Breast epithelium (tissue), 4 donors: Measurements from ENCODE around the gene PANK3. TPM values are rescaled to one million over a fixed set of nuclear protein-coding genes. Genes with fewer than 3 reads are reported as not detected.

ENCODE experiments used
- DNase-seq, 2 donors: peaks; one replicate each; pipeline ENCODE4 v3.0.0-alpha.2; 2019; ENCODE audit warnings: low spot score in 2 of 2
- H3K27ac ChIP-seq, 2 donors: fragments of 200-600 bp; sonication (generic) in 1 of 2; one replicate each; pipeline ENCODE4 v1.5.1; 2016 to 2019; ENCODE audit warnings: mild to moderate bottlenecking in 1 of 2
- H3K27me3 ChIP-seq, 2 donors: fragments of 200-600 bp; sonication (generic) in 1 of 2; one replicate each; pipeline versions ENCODE4 v1.5.1 to v1.6.0; 2017 to 2019; ENCODE audit warnings: control low read depth in 1 of 2, mild to moderate bottlenecking in 1 of 2
- H3K36me3 ChIP-seq: fragments of 200-600 bp; one replicate; pipeline ENCODE4 v1.5.1; 2019
- H3K4me1 ChIP-seq, 2 donors: fragments of 200-600 bp; sonication (generic); one replicate each; pipeline ENCODE4 v1.5.1; 2016 to 2019; ENCODE audit warnings: control low read depth in 1 of 2
- H3K4me3 ChIP-seq, 3 donors: fragments of 200-600 bp; sonication (generic); 1 replicate in 2 of 3; 2 replicates in 1 of 3; pipeline ENCODE4 v1.5.1; 2016 to 2019; ENCODE audit warnings: mild to moderate bottlenecking in 3 of 3, moderate library complexity in 2 of 3
- H3K9me3 ChIP-seq, 2 donors: fragments of 200-600 bp; sonication (generic) in 1 of 2; one replicate each; pipeline ENCODE4 v1.5.1; 2016 to 2019; ENCODE audit warnings: control low read depth in 1 of 2
- POLR2A ChIP-seq: fragments of 450-650 bp; IDR thresholded peaks from one replicate; pipeline ENCODE4 v1.6.1; 2016; ENCODE audit warnings: antibody characterized with exemption, mild to moderate bottlenecking, moderate library complexity
- POLR2AphosphoS5 ChIP-seq, 3 donors: sonication (generic); formaldehyde crosslinking; IDR thresholded peaks; one replicate each; pipeline ENCODE4 v1.6.1; 2017; ENCODE audit warnings: antibody characterized with exemption in 3 of 3
- intact Hi-C: fragments of 100-400 bp; cut with DNase I; formaldehyde crosslinking; loops from one replicate; pipeline ENCODE4 v1.15.1; 2023; ENCODE audit warnings: low total_unique reads
- total RNA-seq, 3 donors: library from RNA; depleted of rRNA; stranded (reverse); fragments of >200 nt; gene quantifications; one replicate each; pipeline ENCODE4 v1.1.0, GENCODE V29; 2016
- TF ChIP-seq, protein P1 (sequence below), 3 donors: fragments of 450-650 bp; IDR thresholded peaks; one replicate each; pipeline ENCODE4 v1.5.1; 2016 to 2017; ENCODE audit warnings: antibody characterized with exemption in 3 of 3, mild to moderate bottlenecking in 3 of 3, moderate library complexity in 3 of 3

PANK3 gene
- total RNA-seq, 3 donors from 2014 or later: 29.9 to 56.1 (median 41.0) TPM

DNA sequence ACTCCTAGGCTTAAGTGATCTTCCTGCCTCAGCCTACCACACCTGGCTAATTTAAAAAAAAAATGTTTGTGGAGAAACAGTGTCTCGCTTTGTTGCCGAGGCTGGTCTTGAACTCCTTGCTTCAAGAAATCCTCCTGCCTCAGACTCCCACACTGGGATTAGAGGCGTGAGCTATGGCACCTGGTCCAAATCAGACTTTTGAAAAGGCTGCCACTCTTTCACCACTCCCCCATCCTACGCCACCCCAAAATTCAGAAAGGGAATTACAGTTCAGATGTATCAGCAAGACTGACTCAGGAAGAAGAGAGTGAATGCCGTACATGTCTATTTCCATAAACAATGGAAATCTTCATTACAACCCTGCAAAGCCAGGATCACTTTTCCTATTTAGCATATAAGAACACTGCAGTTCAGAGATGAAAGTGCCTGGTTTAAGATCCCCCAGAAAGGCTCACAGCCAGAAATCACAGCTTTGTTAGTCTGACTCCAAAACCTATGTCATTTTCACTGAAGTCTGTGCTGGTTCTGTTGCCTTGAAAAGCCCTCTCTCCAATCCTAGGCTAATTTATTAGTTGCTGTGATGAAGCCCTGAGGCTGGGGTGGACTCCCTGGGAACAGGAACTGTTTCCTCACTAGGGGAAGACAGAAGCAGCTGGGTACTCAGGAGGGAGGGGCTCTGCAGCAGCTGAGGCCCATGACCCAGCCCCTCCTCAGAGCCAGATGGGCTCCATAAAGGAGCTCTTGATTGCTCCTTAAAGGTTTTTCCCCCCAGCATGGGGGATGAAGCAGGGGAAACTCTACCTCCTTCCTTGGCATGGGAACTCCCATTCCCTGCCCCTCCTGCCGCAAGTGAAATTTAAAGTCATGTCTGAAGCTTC, 46.9 kb downstream of the PANK3 start:
- no peaks in the 10 kb centered on the region for H3K36me3 ChIP-seq
- no peak for DNase-seq
- TF ChIP-seq, protein P1, sequence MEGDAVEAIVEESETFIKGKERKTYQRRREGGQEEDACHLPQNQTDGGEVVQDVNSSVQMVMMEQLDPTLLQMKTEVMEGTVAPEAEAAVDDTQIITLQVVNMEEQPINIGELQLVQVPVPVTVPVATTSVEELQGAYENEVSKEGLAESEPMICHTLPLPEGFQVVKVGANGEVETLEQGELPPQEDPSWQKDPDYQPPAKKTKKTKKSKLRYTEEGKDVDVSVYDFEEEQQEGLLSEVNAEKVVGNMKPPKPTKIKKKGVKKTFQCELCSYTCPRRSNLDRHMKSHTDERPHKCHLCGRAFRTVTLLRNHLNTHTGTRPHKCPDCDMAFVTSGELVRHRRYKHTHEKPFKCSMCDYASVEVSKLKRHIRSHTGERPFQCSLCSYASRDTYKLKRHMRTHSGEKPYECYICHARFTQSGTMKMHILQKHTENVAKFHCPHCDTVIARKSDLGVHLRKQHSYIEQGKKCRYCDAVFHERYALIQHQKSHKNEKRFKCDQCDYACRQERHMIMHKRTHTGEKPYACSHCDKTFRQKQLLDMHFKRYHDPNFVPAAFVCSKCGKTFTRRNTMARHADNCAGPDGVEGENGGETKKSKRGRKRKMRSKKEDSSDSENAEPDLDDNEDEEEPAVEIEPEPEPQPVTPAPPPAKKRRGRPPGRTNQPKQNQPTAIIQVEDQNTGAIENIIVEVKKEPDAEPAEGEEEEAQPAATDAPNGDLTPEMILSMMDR (IDR thresholded peaks at IDR 0.05): no peak
- TF ChIP-seq POLR2AphosphoS5 (IDR thresholded peaks at IDR 0.05) (no peak), POLR2A (no peak)
- H3K9me3 ChIP-seq: peaks cover 0 to 5% of the 10 kb centered on the region in 2 donors
- H3K4me3 ChIP-seq: no peak overlapping the region
- H3K4me1 ChIP-seq: no peaks in the 10 kb centered on the region
- H3K27me3 ChIP-seq: peaks cover 0 to 4% of the 10 kb centered on the region in 2 donors
- intact Hi-C loops: no loop called here
- no peak overlapping the region for H3K27ac ChIP-seq

DNA sequence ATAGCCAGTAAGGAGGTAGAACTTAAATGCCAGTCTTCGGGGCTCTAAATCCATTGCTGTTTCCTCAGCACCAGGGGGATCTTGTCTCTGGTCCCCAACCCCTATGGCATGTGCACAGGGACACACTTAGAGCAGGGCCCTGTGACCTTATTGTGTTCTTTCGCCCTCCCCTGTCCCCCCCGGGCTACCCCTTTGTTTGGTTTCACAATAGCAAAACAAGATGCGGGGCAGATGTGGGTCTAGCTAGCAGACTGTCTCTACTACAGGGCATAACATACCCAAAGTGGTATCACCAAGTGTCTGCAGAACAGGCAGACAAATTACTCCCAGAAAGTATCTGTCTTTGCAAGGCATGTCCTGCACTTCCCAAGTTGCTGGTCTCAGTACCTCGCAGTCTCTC, 48.0 kb downstream of the PANK3 start:
- DNase-seq: no peak
- Histone ChIP-seq H3K9me3 (peaks cover 0 to 5% of the 10 kb centered on the region in 2 donors), H3K4me3 (no peak overlapping the region), H3K4me1 (no peaks in the 10 kb centered on the region), H3K36me3 (no peaks in the 10 kb centered on the region), H3K27ac (no peak overlapping the region), H3K27me3 (peaks cover 0 to 4% of the 10 kb centered on the region in 2 donors)
- TF ChIP-seq, protein P1 (IDR thresholded peaks at IDR 0.05): no peak
- TF ChIP-seq POLR2AphosphoS5 (IDR thresholded peaks at IDR 0.05) (no peak), POLR2A (no peak)
- intact Hi-C loops: no loop called here

DNA sequence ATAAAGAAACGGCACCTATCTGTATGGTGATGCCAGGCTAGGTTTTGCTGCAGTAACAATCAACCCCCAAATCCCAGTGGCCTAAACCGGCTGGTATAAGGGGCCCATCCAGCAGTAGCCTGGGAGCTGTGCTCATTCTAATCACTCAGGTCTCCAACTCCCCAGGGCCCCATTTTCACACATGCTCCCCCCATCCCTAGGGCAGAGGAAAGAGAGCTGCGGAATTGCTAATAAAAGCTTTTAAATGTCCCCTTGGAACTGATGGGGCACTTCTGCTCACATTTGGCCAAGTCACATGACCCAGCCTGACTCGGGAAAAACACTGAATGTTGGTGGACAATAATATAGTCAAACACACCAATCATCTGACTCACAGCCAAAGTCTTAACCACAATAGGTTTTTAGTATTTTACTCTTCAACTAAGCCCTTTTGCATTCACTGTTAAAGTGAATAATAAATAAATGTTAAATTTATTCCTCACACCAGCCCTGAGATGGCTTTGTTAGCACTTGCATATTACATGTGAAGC, 48.5 kb downstream of the PANK3 start:
- intact Hi-C loops: no loop called here
- no peak for DNase-seq
- H3K27me3 ChIP-seq: peaks cover 0 to 4% of the 10 kb centered on the region in 2 donors
- H3K4me3 ChIP-seq: no peak overlapping the region
- H3K4me1 ChIP-seq: no peaks in the 10 kb centered on the region
- H3K36me3 ChIP-seq: no peaks in the 10 kb centered on the region
- peaks cover 0 to 5% of the 10 kb centered on the region in 2 donors for H3K9me3 ChIP-seq
- TF ChIP-seq, protein P1 (IDR thresholded peaks at IDR 0.05): no peak
- TF ChIP-seq POLR2AphosphoS5 (IDR thresholded peaks at IDR 0.05) (no peak), POLR2A (no peak)
- H3K27ac ChIP-seq: no peak overlapping the region

DNA sequence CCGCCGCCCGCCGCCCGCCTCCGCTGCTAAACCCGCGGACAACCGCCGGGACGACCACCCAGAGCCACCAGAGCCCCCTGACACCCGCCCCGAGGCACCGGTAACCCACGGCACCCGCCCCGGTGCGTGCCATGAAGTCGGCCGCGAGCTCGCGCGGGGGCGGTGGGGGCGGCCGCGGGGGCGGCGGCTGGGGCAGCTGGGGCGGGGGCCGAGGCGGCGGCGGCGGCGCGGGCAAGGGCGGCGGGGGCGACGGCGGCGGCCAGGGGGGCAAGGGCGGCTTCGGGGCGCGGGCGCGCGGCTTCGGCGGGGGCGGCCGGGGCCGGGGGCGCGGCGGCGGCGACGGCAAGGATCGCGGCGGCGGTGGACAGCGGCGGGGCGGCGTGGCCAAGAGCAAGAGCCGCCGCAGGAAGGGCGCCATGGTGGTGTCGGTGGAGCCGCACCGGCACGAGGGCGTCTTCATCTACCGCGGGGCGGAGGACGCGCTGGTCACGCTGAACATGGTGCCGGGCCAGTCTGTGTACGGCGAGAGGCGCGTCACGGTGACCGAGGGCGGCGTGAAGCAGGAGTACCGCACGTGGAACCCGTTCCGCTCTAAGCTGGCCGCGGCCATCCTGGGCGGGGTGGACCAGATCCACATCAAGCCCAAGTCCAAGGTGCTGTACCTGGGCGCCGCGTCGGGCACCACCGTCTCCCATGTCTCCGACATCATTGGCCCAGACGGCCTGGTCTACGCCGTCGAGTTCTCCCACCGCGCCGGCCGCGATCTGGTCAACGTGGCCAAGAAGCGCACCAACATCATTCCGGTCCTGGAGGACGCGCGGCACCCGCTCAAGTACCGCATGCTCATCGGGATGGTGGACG, 49.6 kb downstream of the PANK3 start:
- intact Hi-C loops: no loop called here
- H3K36me3 ChIP-seq: no peaks in the 10 kb centered on the region
- H3K27me3 ChIP-seq: peaks cover 0 to 4% of the 10 kb centered on the region in 2 donors
- TF ChIP-seq POLR2AphosphoS5 (IDR thresholded peaks at IDR 0.05) (no peak), POLR2A (no peak)
- TF ChIP-seq, protein P1 (IDR thresholded peaks at IDR 0.05): no peak
- H3K4me3 ChIP-seq: peak overlapping the region; percentile 40 to 76 (median 60)
- H3K9me3 ChIP-seq: peaks cover 0 to 5% of the 10 kb centered on the region in 2 donors
- H3K27ac ChIP-seq: no peak overlapping the region
- H3K4me1 ChIP-seq: no peaks in the 10 kb centered on the region
- no peak for DNase-seq
